HG02852 (cell line): ENCODE measurements around the gene ELOA.
A peak's percentile ranks its signal among the peaks of the same experiment; 100 is the strongest.
"Not testable (repeated sequence)": the region's sequence is repeated elsewhere in the genome, so short reads cannot be mapped to it uniquely, and the experiment has no call there.

ENCODE experiments used
- ATAC-seq: cut with Tn5 transposase; IDR thresholded peaks from one replicate; pipeline ENCODE4 v1.9.1; 2021; ENCODE audit warnings: mild to moderate bottlenecking, moderate library complexity; ENCODE audit not compliant: unreplicated experiment

The ELOA gene

DNA sequence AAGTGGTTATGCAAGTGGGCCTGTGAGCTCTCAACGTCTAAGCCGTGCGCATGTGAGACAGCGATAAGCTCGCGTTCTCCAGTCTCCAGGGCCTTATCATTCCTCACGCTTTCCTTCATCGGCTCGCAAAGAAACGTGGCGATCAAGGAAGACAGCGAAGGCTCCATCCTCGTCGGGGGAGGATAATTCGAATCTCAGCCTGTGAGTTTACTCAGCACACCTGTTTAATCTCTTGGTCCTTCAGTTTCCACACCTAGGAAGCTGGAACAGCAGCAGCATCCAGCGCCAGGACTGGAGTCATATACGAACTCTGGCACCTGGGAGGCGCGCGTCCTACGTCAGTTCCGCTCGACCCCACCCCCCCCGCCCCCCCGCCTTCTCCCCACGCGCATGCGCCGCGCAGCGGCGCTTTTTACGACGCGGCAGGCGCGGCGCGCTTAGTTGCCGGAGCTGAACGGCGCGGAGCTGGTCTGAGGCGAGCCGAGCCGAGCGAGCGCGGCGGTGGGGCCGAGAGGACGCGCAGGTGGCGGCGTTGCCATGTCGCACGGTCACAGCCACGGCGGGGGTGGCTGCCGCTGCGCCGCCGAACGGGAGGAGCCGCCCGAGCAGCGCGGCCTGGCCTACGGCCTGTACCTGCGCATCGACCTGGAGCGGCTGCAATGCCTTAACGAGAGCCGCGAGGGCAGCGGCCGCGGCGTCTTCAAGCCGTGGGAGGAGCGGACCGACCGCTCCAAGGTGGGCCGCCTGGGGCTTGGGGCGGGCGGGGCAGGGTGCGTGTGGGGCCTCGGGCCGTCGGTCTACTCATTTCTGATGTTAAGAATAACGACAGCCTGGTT lies 34.9 kb downstream of the ELOA start, which contains the start of gene PITHD1:
Gene PITHD1, plus strand, starts transcription at position 440 of the 836 bp plus-strand sequence. Its CDS starts 98 bp downstream, at position 538.
- peak; percentile 70 for ATAC-seq

DNA sequence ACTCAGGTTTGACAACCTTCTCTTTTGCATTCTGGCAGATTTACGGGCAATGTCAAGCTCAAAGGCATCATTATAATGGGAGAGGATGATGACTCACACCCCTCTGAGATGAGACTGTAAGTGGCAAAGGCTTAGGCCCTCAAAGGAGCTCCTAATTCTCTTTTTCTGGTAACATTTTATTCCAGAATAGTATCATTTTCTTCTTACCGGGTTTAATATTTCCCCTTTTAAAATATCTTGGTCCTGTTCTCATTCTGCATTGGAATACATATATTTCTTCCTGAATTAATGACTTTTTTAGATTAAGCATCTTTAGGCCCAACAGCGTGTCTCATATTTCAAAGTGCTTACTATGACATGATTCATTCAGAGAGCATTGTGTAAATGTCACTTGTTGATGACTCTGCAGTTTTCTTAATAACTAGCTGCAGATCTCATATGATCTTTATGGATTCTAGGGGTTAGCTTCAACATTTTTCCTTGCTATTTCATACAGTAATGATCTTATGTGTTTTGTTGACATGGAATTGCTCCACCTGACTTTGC lies 36.6 kb downstream of the ELOA start:
- ATAC-seq: no peak

DNA sequence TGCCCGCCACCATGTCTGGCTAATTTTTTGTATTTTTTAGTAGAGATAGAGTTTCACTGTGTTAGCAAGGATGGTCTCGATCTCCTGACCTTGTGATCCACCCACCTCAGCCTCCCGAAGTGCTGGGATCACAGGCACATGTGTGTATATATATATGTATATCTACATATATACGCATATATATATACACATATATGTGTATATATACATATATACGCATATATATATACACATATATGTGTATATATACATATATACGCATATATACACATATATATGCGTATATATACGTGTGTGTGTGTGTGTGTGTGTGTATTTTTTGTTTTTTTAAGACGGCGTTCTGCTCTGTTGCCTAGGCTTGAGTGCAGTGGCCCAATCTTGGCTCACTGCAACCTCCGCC lies 39.9 kb downstream of the ELOA start:
- not testable (repeated sequence) for ATAC-seq

DNA sequence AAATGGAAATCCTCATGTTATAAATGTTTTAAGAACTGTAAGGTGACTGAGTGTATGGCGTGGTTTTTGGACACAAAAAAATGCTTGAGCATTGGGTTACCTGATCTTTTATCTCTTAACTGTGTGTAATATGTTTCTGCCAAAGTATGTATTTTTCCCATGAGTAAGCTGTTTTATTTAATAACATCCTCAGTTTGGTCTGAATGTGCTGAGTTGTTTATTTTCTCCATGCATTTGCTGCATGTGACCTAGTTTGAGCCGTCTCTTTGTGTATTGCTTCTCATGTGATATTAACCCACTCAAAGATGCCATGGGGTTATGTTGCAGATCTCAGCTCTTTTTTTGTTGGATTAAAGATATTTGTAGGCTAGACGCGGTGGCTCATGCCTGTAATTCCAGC lies 41.6 kb downstream of the ELOA start:
- no peak for ATAC-seq

DNA sequence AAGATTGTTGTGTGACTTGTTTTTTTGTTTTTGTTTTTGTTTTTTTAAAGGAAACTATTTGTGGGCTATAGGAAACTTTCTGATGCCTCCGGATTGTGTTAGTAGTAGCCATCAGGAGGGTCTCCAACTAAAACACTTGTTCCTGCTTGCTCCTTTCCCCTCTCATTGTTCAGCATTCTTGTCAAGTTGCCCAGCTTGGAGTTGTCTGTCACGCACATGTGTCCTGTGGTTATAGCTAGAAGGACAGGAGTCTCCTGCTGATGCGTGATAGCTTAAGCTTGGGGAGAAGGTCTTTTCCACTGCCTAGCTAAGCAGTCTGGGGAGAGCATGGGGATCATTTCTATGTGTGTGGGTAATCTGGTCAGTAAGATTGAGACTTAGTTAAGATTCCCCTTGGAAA lies 44.4 kb downstream of the ELOA start:
- ATAC-seq: no peak

DNA sequence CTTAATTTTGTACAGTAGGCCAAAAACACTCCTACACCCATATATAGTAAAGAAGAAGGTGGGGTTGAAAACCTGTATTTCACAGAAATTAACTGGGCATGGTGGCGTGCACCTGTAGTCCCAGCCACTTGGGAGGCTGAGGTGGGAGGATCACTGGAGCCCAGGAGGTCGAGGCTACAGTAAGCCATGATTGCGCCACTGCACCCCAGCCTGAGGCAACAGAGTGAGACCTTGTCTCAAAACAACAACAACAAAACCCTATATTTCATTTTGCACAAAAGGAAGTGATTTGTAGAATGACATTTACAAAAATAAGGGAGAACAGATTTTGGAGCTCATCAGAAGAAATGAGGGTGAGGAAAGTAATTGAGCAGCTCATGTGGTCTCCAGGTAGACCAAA lies 45.4 kb downstream of the ELOA start:
- ATAC-seq: no peak

DNA sequence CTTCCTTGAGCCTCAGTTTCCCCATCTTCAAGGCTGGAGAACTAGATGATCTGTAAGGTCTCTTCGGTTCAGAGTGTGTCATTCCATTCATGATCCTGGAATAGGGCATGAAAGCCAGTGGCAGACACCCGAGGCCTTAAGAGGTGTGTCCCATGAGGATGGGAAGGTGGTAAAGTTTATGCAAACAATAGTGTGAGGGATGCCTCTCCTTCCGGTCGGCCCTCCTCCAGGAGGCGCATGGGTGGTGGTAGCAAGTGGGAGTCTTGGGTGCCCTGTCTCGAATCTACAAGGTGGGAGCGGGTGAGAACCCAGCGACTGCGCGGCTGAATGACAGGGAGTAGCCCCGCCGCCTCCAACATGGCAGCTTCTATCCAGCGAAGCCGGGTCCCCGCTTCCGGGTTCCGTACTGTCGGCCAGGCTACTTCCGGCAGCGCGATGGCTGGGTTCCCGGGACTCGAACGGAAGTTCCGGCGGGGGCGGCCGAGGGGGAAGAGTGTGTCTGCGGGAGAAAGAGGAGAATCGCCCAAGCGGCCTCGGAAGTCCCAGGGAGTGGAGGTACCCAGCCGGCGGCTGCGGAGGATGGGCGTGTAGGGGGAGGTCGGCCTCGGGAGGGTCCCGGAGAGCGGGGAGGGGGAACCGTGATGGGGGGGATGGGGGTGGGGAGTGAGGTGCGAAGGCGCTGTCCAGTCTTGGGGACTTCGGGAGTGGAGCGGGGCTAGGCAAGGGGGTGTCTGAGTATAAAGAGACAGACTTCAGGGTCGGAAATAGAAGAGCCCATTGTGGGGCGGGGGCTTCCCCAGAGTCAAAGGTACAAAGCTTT lies 47.6 kb downstream of the ELOA start, which contains the start of gene LYPLA2:
Gene LYPLA2, plus strand, starts transcription at position 450 of the 820 bp plus-strand sequence. CDS start 1,538 bp downstream, outside the sequence.
- ATAC-seq: peak; percentile 83

DNA sequence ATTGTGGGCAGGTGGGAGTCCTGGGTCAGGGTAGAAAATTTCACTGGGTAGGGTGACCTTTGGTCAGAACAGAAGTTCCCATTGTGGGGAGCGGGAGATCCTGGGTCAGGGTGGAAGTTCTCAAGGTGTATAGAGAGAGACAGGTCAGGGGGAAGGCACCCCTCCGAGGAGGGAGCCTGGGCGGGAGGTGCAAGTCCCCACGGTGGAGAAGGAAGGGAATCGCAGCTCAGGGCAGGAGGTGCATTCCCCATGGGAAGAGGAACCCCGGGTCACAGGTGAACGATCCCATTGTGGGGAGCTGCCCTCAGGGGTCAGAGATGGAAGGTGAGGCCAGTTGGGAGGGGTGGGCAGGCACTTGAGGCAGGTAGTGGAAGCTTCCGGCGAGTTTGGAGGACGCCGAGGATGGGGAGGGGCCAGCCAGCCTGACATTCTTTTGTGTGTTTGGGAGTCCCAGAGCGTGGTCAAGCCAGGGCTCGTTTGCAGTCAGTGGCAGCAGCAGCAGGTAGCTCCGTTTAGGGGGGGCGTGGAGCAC lies 48.3 kb downstream of the ELOA start:
- peak; percentile 12 for ATAC-seq

DNA sequence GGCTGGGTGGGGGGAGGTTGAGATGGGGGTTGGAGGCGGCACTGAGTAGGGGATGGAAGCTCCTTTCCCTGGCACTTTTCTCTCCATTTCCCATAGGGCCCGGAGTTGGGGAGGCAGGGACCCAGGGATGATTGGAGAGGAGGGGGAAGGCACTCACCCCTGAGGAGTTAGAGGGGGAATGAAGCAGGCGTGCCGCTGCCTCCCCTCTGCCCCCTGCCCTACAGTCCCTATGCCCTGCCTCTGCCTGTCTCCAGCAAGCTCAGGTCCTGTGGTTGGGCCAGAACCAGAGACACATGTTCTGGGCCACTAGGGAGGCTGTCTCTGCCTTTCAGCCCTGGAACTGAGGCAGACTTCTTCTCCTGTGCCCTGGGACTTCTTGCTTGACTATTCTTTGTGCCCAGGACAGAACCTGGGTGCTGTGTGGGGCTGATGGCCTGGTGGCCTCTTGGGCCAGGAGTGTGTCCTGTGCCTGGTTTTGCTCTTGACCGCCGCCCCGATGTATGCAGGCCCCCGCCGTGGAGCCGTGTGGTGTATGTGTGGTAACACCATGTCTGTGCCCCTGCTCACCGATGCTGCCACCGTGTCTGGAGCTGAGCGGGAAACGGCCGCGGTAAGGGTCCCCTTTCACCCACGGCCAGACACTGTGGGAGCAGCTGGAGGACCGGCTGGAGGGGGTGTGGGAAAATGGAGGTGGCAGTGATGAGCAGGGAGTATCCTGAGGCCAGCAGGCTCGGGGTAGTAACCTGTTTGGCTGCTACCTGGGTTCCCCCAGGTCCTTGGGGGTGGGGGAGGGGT lies 49.1 kb downstream of the ELOA start:
- ATAC-seq: no peak

DNA sequence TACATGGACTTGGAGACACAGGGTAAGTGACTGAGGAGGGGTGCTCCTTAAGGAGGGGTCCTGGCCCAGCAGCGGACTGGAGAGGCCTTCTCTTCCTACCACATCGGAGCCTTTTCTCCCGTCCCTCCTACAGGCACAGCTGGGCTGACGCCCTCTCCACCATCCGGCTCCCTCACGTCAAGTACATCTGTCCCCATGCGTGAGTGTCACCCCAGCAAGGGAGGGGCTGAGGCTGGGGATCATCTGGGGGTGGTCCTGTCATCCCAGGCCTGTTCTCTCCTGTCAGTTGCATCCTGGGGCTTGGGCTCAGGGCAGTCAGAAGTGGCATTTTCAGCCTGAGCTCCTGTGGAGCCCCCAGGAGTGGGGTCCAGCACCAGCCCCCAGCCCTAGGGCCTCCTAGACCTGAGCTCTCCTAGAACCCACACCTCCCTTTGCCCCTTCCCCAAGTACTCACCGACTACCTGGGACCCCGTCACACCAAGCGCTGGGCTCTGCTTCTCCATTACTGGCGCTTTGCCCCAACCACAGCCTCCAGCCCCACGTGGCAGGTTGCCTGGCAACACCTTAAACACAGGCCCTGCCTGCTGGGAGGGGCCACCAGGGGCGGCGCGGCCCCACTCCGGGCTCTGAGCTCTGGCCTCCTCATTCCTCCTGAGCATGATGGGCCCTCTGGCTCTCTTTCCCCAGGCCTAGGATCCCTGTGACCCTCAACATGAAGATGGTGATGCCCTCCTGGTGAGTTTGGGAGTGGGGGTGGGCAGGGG lies 49.9 kb downstream of the ELOA start:
- ATAC-seq: no peak

DNA sequence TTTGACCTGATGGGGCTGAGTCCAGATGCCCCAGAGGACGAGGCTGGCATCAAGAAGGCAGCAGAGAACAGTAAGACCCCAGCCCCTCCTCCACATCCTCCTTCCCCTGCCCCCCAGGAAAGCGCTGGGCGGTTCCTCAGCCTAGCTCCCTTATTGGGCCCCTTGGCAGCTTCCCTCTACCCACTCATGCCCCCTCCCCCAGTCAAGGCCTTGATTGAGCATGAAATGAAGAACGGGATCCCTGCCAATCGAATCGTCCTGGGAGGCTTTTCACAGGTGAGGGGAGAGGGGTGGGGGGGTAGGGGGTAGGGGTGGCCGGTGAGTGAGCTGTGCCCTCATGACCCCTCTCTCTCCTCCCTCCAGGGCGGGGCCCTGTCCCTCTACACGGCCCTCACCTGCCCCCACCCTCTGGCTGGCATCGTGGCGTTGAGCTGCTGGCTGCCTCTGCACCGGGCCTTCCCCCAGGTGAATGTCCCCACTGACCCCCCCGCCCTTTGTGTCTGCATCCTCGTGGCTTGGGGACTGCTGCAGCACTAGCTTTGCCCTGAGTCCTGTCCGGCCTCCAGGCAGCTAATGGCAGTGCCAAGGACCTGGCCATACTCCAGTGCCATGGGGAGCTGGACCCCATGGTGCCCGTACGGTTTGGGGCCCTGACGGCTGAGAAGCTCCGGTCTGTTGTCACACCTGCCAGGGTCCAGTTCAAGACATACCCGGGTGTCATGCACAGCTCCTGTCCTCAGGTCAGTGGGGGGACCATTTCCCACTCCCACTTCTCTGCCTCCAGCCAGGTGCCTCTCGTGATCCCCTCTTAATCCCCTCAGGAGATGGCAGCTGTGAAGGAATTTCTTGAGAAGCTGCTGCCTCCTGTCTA lies 50.8 kb downstream of the ELOA start:
- no peak for ATAC-seq

DNA sequence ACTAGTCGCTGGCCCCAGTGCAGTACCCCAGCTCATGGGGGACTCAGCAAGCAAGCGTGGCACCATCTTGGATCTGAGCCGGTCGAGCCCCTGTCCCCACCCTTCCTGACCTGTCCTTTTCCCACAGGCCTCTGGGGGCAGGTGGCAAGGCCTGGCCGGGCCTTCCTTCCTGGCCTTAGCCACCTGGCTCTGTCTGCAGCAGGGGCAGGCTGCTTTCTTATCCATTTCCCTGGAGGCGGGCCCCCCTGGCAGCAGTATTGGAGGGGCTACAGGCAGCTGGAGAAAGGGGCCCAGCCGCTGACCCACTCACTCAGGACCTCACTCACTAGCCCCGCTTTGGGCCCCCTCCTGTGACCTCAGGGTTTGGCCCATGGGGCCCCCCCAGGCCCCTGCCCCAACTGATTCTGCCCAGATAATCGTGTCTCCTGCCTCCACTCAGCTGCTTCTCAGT lies 51.5 kb downstream of the ELOA start:
- not testable (repeated sequence) for ATAC-seq

DNA sequence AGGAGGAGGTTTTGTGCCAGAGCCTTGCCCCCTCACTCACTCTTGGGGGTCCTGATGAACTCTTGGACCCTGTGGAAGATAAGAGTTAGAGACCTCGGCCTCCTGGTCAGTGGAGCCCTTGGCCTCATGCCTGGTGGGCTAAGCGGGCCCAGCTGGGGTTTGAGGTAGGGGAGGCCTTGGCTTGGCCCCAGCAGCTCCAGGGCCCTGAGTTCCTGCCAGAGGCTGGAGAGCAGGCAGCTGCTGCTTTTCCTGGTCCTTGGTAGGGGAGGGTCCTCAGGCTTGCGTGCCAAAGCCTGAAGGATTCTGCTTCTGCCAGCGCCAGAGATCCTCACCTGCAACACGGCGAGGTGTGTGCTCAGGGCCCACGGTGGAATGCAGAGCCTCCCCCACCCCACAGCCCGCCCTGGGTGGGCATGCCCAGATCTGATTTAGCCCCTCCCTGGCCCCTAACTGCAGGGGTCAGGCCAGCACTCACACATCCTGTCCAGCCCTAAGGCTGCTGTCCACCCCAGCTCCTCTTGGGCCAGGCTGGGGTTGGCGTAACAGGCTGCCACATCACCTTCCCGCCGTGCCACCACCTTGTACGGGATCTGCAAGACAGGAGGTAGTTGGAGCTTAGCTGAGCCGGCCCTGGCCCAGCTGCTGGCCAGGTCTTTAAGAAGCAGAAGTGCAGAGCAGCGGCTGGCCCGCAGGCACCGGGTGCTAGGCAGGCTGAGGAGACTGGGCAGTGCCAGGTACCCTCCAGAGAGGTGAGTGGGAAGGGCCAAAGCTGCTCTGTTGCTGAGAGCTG lies 52.6 kb downstream of the ELOA start:
- ATAC-seq: no peak

DNA sequence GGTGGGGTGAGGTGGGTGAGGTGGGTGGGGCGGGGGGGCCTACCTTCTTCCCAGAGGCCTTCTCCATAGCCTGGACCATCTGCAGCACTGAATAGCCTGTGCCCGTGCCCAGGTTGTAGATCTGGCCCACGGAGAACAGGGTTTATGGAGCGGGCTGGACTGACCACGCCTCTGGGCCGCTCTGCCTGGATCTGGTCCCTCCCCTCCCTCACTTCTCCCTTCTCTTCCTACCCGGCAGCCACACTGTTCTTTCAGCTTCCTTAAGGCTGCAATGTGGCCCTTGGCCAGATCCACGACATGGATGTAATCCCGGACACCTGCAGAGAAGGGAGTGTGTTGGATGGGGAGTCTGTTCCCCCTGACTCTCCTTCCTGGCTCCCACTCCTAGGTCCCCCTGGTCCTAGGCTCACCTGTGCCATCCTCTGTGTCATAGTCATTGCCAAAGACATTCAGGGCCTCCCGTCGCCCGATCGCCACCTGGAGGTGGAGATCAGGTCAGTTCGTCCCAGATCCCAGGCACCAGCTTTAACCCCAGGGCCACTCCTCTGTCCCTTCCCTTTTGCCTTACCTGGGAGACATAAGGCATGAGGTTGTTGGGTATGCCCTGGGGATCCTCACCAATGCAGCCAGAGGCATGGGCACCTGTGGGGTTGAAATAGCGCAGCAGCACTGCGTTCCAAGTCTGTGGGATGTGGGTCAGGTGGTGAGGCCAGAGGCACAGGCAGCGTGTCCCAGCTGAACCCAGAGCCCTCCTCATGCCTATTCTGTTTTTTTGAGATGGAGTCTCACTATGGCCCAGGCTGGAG lies 53.4 kb downstream of the ELOA start:
- no peak for ATAC-seq

DNA sequence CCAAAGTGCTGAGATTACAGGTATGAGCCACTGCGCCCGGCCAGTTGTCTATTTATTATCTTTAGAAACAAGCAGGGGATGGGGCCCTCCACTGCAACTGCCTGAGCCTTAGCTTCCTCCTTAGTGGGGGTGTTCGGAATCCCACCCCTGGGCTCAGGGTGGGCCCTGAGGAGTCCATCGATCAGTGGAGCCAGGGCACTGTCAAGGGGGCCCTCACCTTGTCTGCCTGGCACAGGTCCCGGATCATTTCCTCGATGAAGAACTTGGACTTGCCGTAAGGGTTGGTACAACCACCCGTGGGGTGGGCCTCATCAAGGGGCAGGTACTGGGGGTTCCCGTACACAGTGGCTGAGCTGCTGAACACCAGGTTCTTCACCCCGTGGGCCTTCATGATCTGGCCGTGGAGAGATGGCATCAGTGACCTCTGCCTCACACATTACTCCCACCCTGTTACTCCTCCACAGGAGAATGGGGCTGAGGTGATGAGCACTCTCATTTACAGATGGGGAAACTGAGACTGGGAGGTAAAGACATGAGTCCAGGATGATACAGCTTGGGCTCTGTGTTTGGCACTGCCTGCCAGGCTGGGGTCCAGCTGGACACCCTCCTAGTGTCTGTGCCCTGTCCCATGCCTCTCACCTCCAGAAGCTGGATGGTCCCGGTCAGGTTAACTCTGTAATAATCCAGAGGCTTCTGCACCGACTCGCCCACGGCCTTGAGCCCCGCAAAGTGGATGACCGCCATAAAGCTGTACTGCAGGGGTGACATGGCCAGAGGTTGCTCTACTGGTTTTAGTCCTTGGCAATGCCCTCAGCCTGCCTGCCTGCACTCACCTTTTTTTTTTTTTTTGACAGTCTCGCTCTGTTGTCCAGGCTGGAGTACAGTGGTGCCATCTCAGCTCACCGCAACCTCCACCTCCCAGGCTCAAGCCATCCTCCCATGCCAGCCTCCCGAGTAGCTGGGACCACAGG lies 54.5 kb downstream of the ELOA start:
- ATAC-seq: no peak

DNA sequence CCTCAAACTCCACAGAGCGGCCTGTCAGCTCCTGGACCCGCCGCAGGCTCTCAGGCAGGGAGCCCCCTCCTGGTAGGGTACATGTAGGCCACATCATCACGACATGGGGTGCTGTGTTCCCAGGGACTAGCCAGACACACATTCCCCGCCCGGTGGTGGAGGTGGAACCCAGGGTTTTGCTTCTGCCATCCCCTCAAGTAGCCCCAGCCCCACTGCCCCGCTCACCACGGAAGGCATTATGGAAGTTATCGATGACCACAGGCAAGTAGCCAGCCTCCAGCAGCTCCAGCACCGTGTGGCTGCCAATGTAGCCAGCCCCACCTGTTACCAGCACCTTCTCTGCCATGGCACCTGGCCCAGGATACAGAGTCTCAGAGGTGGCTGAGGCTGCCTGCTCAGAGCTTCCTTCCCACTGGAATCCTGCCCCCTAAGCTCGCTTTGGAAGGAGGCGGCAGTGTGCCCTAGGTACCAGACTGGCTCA lies 55.4 kb downstream of the ELOA start:
- ATAC-seq: no peak
